SK-N-MC (cell line): ENCODE measurements around the gene HYAL1.

Source experiments
- EZH2 ChIP-seq: fragments of 200-600 bp; sonication (generic); IDR thresholded peaks from one replicate; pipeline ENCODE4 v1.6.1; 2017; ENCODE audit warnings: antibody characterized with exemption
- FOXP2 ChIP-seq: optimal IDR thresholded peaks from 2 replicates; pipeline ENCODE3; 2011; ENCODE audit warnings: mild to moderate bottlenecking, moderate library complexity; ENCODE audit not compliant: insufficient read depth; ENCODE audit errors: extremely low read length, control extremely low read depth
- POLR2AphosphoS5 ChIP-seq: IDR thresholded peaks from 2 replicates; pipeline ENCODE4 v1.6.1; 2012; ENCODE audit warnings: mild to moderate bottlenecking, low read depth, low read length, borderline replicate concordance

GRCh38 chr3:50330330-50330729, 27.0 kb upstream of the HYAL1 start:
- no peak for TF ChIP-seq FOXP2
- no peak for TF ChIP-seq POLR2AphosphoS5
- TF ChIP-seq EZH2 = no peak
